HG02642 (cell line): ENCODE measurements around the gene B4GALT5.
A peak's percentile ranks its signal among the peaks of the same experiment; 100 is the strongest.
"Not testable (repeated sequence)": the region's sequence is repeated elsewhere in the genome, so short reads cannot be mapped to it uniquely, and the experiment has no call there.

Source experiments
- ATAC-seq: cut with Tn5 transposase; IDR thresholded peaks from one replicate; pipeline ENCODE4 v1.9.1; 2021; ENCODE audit warnings: mild to moderate bottlenecking; ENCODE audit not compliant: unreplicated experiment, poor library complexity

The B4GALT5 gene

DNA sequence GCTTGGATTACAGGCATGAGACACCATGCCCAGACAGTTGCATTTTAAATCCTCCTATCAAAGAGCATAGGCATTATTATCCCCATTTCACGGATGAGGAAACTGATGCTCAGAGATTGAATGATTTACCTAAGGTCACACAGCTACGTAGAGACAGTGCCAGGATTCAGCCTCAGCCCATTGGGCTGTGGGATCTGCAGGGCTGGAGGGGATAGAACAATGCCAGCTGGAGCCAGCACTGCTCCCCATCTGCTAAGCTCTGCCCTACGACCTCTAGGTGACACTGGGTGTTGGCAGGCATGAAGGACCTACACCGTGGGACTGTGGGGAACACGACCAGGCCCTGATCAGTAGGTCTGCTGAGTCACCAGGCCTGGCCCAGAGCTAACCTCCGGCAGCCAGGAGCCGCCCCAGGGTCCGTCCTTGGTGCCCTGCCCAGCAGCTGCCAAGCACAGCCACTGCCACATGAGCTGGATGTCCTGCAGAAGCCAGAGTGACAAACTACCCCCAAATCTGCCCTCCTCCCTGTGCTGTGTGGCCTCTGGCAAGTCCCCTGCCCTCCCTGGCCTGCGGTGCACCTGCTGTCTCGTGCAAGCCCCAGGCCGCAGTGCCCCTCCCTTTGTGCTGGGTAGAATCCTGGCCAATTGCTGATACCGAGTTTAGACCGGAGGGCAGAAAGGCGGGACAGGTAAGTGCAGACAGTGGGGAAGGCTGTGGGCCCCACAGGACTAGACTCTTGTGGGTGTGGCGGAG lies 98.1 kb downstream of the B4GALT5 start:
- ATAC-seq = no peak

DNA sequence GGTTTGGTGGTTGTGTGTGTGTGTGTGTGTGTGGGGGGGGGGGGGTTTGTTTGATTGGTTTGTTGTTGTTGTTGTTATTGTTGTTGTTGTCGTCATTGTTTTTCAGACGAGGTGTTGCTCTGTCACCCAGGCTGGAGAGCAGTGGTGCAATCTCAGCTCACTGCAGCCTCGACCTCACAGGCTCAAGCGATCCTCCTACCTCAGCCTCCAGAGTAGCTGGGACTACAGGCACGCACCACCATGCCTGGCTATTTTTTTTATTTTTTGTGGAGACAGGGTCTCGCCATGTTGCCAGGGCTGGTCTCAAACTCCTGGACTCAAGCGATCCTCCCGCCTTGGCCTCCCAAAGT lies 98.7 kb downstream of the B4GALT5 start:
- ATAC-seq = not testable (repeated sequence)

DNA sequence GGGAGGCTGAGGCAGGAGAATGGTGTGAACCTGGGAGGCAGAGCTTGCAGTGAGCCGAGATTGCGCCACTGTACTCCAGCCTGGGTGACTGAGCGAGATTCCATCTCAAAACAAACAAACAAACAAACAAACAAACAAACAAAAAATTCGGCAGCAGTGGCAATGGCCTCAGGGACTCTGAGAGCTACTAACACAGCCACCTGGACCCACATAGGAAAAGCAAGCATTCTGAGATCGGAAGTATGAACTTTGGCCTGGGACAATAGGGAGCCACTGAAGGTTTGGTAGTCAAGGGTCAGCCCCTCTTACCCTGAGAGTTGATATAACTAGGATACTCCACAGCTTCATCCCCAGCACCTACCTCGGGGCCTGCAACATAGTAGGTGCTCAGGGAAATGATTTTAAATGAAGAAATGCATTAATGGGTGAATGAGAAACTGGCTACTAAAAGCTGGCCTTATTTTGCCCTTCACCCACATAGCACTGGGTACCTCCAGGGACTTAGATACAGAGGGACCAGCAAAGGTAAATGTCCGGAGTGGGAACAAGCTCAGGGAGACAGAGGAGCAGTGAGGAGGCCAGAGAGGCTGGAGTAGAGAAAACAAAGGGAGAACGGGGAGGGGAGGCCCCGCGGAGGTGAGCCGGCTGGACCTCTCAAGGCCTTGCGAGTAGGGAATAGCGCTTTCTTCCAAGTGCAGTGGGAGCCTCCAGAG lies 99.2 kb downstream of the B4GALT5 start:
- ATAC-seq = no peak

DNA sequence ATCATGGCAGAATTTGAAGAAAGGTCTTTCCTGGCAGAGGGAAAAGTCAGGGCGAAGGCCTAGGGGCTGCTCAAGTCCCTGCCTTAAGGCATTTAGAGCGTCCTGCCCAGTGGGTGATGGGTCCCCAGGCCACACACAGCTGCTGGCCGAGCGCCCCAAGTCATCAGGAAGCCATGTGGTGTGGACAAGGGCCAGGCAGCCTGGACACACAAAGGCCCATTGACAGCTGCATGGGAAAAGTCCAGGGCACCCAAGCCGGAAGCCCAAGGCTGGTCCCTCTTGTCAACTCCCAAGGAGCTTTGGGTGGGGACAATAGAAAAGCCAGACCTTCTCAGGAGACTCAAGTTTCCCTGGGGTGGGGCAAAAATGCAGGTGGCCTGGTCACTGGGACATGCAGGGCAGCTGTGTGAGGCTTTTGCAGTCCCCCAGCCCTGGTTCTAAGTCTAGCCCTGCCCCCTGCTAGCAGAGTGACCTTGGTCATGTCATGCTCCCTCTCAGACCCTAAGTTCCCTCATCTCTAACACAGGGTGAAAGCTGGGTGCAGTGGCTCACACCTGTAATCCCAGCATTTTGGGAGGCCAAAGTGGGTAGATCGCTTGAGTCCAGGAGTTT lies 101.4 kb downstream of the B4GALT5 start:
- ATAC-seq = no peak

DNA sequence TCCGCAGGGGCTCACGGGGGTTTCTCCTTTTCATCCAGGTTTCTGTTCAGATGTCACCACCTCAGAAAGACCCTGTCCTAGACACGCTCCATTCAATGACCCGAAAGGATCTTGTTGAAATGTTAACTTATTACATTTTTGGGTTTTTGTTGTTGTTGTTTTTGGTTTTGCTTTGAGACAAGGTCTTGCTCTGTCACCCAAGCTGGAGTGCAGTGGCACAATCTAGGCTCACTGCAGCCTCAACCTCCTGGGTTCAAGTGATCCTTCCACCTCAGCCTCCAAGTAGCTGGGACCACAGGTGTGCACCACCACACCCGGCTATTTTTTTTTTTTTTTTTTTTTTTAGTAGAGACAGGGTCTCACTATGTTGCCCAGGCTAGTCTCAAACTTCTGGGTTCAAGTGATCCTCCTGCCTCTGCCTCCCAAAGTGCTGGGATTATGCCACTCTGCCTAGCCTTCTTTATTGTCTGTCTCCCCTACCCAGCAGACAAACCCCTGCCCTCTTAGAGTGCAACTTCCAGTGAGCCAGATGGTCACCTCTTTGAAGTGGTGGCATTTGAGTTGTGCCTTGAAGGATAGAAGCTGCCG lies 102.0 kb downstream of the B4GALT5 start:
- not testable (repeated sequence) for ATAC-seq

DNA sequence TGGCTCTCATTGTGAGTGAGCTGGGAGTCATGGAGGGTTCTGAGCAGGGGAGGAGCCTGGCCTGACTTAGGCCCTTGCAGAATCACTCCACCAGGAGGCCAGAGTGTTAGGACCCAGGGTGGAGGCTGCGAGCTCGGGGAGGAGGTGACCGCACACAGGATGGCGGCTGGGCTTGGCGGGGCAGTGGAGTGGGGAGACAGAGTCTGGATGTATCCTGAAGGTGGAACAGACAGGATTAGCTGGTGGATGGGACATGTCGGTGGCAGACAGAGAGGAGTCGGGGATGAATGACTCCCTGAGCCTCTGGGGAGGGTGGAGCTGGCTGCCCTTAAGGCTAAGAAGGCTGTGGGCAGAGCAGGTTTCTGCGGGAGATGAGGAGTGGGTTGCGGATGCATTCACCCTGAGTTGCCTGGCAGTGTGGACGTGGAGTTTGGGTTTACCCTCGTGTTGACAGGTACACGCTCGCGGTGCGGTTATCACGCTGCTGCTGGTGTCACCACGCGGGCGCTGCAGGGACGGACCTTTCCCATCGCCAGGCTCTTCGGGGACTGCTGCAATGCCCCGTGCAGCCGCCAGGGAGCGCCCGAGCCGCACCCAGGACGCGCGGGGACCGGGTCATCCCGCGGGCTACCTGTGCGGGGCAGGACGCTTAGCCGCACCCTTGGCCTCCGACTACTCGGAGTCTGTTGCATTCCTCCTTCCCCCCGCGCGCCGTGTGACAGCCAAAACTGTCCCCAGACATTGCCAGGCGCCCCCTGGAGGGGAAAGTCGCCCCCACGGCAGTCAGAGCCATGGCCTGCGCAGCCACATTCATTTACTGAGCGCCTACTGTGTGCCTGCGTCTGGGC lies 102.8 kb downstream of the B4GALT5 start:
- peak; percentile 72 for ATAC-seq

DNA sequence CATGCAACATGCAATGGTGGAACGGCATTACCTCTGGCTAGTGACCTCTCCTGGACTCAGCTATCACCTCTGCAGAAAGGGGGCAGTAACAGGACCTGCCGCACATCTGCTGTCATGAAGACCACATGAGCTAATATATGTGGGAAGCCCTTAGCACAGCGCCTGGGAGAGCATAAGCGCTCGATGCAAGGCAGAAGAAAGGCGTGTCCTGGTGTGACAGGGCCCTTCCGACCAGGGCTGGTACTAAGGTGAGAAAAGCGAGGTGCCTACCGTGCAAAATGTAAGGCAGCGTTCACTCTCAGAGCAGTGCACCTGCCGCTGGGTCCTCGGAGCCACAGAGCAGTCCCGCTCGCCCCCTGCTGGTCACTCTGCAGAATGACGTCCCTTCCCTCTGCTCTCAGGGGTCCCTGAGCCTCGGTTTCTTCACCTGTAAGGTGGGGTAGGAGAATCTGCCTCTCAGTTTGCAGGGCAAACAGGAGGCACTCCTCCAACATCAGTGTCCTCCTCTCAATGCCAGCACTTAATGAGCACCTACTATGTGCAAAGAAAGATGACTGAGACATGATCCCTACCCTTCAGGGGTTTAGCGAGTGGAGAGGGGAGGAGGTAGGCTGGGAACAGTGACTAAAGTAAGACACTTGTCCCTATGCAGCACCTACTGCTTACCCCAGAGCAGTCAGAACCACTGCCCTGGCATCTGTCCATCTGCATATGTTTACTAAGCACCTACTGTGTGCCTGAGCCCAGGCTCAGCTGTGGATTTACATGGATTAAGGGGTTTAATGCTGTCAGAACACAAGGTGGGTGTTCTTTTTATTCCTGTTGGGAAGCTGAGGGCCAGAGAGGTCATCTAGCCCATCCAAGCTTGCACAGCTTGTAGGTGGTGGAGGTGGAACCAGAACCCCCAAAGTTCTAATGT lies 104.7 kb downstream of the B4GALT5 start:
- ATAC-seq = no peak

DNA sequence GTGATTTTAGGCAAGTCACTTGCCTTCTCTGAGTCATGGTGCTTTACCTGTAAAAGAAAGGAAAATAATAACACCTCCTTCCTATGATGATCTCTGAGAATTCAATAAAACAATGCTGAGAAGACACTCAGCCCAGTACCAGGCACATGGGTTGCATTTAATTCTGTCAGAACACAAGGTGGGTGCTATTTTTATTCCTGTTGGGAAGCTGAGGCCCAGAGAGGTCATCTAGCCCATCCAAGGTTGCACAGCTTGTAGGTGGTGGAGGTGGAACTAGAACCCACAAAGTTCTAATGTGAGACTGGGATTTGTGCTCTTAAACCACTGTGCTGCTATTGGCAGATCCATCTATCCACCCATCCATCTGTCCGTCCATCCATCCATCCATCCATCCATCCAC lies 106.1 kb downstream of the B4GALT5 start:
- no peak for ATAC-seq

DNA sequence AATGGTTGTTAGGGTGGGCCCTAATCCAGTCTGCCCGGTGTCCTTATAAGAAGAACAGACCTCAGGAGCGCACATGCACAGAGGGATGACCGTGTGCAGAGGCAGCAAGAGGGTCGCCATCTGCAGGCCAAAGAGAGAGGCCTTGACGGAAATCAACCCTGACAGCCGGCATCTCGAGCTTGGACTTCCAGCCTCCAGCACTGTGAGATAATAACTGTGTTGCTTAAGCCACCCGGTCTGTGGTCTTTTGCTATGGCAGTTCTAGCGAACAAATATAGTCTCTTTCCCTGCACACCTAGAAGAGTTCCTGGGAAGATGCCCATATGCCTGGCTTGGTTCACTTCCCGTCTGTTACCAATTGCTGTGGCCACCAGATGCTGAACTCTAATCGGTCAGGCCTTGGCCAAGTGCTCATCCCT lies 110.5 kb downstream of the B4GALT5 start:
- no peak for ATAC-seq

DNA sequence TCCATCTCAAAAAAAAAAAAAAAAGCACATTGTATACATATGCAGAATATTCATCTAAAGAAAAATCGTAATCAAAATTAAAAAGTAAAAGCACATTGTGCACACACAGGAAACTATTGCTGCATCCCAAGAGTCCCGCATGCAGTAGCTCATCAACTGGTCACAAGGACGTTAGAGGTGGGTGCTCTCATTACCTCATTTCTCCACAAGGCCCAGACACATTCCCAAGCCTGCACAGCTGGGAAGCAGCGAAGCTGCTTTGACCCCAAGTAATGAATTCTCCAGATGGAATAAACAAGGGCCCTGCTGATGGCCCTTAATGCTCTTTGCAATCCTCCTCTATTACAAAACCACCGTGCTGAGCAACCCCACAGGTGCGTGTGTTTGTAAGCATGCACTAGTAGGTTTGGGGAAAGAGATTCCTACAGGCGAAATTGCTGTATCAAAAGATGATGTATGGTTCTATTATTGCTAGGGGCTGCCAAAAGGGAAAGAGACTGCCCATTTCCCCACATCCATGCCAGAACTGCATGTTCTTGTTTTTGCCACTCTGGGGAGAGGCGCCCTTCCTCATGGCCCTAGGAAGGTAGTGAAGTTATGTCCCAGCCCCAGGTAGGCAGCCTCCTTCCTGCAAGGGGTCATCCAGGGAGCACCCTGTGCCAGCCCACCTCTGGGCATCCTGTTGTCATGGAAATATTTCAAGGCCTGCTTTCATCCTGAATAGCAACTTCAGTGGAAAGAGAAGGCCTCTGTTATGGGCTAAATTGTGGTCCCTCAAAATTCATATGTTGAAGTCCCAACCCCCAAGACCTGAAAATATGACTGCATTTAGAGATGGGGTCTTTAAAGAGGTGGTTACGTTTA lies 111.1 kb downstream of the B4GALT5 start:
- no peak for ATAC-seq

DNA sequence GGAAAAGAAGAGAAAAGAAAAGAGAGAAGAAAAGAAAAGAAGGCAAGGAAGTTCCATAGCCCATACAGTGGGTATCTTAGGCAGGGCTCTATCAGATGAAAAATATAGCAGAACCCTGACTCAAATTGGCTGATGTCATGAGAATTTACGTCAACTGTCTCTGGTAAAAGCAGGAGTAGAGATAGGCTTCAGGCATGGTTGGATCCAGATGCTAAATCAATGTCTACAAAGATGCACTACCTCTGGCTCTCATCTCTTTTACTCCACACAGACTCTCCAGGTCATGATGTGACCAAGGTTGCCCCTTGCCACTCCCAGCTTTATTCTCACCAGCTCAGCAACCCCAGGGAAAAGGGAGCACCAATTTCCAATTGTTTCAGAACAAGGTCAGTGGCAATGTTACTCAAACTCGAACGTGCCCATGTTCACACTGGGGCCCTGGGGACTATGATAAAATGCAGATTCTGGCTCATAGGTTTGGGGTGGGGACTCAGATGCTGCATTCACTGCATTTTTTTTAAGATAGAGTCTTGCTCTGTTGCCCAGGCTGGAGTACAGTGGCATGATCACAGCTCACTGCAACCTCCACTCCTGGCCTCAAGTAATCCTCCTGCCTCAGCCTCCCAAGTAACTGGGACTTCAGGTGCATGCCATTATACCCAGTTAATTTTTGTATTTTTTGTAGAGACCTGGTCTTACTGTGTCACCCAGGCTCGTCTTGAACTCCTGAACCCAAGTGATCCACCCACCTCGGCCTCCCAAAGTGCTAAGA lies 112.3 kb downstream of the B4GALT5 start:
- no peak for ATAC-seq

DNA sequence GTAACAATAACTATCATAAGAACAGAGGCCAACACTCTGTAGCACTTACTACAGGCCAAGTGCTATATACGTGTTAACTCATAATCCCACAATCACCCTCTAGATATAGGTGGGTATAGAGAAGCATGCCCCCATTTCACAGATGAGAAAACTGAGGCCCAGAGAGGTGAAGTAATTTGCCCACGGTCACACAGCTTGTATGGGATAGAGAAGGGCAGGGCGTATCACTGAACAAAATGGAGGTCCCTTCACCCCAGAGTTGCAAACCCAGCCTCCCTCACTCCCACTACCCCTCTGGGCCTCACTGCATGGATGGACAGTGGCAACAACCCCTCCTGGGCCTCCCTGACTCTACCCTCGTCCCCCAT lies 113.9 kb downstream of the B4GALT5 start:
- ATAC-seq = no peak

DNA sequence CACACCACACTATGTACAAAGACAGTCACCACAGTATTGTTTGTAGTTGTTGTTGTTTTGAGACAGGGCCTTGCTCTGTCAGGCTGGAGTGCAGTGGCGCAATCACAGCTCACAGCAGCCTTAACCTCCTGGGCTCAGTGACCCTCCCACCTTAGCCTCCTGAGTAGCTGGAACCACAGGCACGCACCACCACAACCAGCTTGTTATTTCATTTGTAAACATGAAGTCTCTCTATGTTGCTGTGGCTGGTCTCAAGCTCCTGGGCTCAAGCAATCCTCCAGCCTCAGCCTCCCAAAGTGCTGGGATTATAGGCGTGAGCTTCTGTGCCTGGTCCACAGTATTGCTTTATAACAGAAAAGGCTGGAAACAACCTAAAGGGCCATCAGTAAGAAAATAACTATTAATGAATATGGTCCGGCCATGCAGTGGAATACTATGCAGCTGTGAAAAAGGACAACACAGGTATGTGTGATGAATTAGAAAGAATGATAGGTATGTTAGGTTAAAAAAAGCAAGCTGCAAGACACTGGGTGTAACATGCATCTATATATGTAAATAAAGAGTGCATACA lies 115.8 kb downstream of the B4GALT5 start:
- no peak for ATAC-seq

DNA sequence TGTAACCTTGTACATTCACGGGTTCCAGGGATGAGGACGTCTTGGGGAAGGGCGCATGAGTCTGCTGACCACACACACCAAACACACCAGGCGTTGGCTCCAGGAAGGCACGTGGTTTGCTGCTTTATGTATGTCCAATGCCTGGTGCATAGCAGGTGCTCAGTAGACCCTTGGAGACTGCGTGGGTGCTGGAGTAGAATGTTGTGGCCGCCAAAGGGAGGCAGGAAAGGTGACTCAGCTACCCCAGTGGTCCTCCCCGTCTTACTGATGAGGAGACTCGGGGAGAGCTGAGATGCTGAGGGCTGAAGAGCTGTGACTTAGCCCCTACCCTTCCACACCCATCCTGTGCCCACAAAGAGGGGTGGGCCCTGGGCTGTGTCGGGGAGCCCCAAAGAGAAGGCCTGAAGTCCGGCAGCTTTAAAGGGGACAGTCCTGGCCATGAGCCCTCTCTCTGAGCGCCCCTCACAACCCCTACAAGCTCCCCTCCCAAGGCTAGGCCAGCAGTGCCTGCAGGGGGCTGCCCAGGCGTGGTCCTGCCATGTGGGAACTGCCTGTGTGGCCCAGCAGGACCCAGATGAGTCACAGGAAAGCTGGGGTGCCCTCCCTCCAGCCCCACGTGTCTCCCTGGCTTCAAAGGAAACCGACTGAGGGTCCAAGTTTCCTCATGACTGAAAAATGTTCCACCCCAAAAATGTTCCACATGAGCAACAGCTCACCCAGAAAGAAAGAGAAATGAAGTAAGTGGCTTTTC lies 117.7 kb downstream of the B4GALT5 start:
- no peak for ATAC-seq

DNA sequence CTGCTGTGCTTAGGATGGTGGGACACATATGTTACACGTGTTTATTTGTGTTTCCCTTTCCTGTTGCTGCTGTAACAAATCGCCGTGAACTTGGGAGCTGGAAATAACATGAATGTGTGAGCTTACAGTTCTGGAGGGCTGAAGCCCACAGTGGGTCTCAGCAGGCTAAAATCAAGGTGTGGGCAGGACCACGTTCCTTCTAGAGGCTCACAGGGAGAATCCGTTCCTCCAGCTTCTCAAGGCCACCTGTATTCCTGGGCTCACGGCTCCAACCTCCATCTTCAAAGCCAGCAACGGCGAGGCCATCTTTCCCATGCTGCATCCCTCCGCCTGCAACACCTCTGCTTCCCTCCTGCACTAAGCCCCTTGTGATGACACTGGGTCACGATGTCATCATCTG lies 118.3 kb downstream of the B4GALT5 start:
- ATAC-seq = no peak

DNA sequence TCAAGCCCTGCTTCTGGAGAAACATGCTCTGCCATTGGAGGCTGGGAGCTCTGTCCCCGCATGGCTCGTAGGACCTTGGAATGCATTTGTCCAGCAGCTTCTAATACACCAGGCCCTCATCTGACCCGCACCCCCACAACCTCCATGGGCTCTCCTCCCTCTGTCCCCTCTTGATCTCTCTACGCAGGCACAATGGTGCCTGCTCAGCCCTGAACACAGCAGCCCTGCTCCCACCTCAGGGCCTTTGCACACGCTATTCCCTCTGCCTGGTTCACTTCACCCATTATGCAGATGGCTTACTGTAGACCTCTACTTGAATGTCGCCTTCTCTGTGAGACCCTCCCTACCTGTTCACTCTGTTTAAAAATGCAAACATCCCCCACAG lies 118.8 kb downstream of the B4GALT5 start:
- ATAC-seq = no peak
